Midbrain (tissue), 1 donor: ENCODE results near the gene CD83.

ENCODE experiments used
- DNase-seq: peaks from one replicate; lab custom pipeline; 2025; lab: John Stamatoyannopoulos, UW

Gene CD83

GRCh38 chr6:14126191-14126590 lies 8.6 kb downstream of the CD83 start:
- DNase-seq, result no peak

- DNase-seq, result no peak
Observed at GRCh38 chr6:14127611-14128010, 10.0 kb downstream of the CD83 start.

DNA sequence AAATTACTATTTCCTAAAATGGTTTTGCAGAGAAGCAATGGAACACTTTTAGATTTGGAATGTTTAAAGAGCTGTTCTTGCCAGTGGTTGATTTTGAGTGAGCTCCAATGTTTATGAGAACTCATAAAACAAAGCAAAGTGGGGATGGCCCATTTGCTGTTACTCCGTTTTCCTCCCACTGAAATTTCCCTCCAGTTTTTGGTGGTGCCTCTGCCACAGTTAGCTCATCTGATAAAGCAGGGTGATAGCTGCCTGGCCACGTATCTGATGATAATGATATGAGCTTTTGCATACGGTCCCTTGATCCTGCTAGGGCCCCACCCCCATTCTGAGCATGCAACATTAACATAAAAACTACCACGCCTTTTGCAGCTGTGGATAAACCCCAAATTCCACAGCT lies 10.4 kb downstream of the CD83 start:
- DNase-seq, result no peak

- no peak for DNase-seq
Observed at GRCh38 chr6:14128746-14129145, 11.2 kb downstream of the CD83 start.

- peak; percentile 69 for DNase-seq
Observed at GRCh38 chr6:14129575-14129974, 12.0 kb downstream of the CD83 start.

DNA sequence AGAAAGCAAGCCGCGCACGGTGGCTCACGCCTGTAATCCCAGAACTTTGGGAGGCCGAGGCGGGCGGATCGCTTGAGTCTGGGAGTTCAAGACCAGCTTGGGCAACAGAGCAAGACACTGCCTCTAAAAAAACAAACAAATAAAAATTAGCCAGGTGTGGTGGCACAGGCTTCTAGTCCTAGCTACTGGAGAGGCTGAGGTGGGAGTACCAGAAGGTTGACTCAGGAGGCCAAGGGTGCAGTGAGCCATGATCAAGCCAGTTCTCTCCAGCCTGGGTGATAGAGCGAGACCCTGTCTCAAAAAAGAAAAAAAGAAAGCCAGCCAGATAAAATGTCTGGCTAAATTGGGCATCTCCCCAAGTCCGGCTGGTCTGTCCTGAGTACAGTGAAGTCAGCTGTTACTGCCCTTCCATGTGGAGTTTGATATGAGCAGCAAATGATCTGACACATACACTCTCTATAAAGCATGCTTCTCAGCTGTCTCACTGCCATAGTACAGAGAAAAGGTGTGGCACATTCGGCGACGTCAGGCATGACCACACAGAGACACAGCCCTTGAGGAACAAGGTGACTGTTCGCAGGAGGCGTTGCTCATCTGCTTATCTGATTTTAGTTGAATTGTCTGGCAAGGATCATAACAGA lies 13.0 kb downstream of the CD83 start:
- DNase-seq, result no peak

- no peak for DNase-seq
Observed at GRCh38 chr6:14131579-14131978, 14.0 kb downstream of the CD83 start.

GRCh38 chr6:14132244-14132920 lies 14.8 kb downstream of the CD83 start:
- DNase-seq, result no peak

GRCh38 chr6:14132921-14133275 lies 15.3 kb downstream of the CD83 start:
- no peak for DNase-seq

DNA sequence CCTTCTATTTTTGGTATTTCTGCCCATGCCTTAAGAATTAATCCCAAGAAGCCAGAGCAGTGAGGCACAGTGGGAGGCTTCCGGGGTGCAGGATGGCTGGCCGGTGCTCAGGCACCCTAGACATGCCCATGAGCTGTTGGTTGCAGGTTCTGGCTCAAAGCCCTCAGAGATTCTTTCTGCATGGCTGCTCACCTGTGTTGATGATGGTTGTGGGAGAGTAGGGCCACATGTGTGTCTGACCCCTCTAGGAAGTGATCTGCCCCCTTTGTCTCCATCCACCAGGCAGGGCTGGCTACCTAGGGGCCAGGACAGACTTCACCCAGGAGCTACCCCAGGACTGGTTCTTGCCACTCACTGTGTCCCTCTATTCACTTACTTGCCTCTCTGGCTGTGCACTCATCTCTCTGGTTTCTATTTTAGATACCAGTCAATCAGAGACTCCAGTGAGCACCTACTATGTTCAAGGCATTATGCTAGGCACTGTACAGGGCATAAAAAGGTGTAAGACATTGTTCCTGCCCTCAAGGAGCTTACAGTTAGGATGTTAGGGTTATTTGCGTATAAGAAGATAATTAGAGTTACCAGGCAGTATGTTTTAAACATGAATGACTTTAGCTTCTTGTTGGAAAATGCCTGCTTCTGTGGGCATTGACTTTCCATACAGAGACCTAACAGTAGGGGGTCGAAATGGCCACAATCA lies 16.8 kb downstream of the CD83 start:
- DNase-seq, result no peak

DNA sequence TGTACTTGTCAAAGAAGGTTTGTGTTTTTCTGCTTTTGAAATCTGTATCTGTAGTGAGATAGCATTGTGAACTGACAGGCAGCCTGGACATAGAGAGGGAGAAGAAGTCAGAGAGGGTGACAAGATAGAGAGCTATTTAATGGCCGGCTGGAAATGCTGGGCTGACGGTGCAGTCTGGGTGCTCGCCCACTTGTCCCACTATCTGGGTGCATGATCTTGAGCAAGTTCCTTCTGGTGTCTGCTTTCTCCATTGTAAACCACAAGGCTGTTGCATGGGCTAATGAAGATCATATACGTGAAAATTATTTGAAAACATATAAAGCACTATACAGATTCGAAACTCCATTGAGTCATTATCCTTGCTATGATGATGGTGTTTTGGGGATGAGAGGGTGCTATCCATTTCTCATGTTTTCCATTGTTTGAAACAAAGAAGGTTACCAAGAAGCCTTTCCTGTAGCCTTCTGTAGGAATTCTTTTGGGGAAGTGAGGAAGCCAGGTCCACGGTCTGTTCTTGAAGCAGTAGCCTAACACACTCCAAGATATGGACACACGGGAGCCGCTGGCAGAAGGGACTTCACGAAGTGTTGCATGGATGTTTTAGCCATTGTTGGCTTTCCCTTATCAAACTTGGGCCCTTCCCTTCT lies 18.4 kb downstream of the CD83 start:
- no peak for DNase-seq

DNA sequence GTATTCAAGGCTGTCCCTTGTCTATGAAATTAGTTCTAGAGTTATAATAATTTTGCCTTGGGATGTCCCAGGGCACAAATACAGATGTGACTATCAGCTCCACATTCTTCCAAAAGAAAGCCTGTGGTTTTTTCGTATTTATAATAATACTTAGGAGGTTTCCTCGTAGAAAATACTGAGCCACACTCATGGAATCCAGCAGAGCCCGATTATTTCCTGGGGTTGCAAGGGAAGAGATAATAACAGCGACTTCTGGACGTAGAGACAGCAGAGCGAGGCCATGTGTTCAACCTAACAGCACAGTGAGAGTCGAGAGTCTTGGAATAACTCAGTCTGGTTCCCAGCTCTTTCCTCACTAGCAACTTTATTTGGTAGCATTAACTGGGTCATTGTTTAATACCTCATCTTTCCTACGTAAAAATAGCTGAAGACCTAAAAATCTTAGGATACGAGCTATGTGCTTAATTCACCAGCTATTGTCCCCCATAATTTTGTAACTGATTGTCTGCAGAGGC lies 21.2 kb downstream of the CD83 start:
- DNase-seq, result no peak

- no peak for DNase-seq
Observed at GRCh38 chr6:14141351-14142062, 23.9 kb downstream of the CD83 start.

GRCh38 chr6:14142063-14142450 lies 24.5 kb downstream of the CD83 start:
- DNase-seq, result no peak

- DNase-seq, result no peak
Observed at GRCh38 chr6:14142511-14143223, 25.1 kb downstream of the CD83 start.

DNA sequence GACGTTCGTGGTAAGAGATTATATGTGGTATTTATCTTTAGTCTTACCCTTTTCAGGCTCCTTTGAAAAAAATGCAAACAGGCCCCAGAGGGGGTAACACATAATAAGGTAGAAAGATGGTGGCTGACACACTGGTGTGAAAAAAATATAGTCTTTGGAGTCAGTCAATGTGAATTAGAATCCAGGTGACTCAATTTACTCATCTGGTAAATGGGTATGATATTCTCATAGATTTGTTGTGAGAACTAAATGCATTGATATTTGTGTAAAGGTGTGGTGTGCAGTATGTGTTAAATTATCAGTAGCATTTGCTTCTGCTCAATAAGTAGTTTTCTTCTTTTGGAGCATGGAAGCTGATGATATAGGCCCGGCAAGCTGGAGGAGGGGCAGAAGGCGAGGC lies 25.7 kb downstream of the CD83 start:
- no peak for DNase-seq

- DNase-seq, result peak; percentile 38
Observed at GRCh38 chr6:14144678-14145113, 27.1 kb downstream of the CD83 start.

- no peak for DNase-seq
Observed at GRCh38 chr6:14146506-14147096, 29.0 kb downstream of the CD83 start.

- no peak for DNase-seq
Observed at GRCh38 chr6:14147891-14148290, 30.3 kb downstream of the CD83 start.

DNA sequence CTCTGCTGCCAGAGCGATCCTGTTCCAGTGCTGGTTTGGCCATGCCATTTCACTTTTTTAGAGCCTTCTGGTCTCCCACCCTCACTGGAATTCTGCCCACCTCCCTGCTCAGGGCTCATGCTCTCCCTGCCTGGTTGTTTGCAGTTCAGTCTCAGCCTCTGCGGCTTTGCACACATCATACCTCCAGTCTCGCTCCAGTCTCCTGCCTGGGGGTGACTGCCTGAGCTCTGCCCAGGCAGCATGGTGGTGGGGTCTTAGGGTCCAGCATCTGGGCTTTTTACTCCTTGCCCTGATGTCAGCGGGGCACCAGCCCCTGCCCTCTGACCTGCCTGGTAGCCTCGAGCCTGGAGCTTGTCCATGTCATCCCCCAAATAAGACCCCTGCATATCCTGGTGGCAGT lies 30.9 kb downstream of the CD83 start:
- no peak for DNase-seq
